Testis (tissue), 3 donors: Measurements from ENCODE around the gene TULP4. TPM values are rescaled to one million over a fixed set of nuclear protein-coding genes. Genes with fewer than 3 reads are reported as not detected.

Experiments used
- DNase-seq: peaks from one replicate; pipeline ENCODE4 v3.0.0-alpha.2; 2019
- H3K27ac ChIP-seq, 2 donors: fragments of 200-600 bp; sonication (generic); one replicate each; pipeline ENCODE4 v1.5.1; 2019
- H3K27me3 ChIP-seq: fragments of 200-600 bp; sonication (generic); one replicate; pipeline ENCODE4 v1.5.1; 2019
- H3K36me3 ChIP-seq: fragments of 200-600 bp; sonication (generic); one replicate; pipeline ENCODE4 v1.5.1; 2017; ENCODE audit warnings: low read depth; ENCODE audit errors: missing control alignments
- H3K4me1 ChIP-seq: fragments of 200-600 bp; sonication (generic); one replicate; pipeline ENCODE4 v1.5.1; 2019
- H3K4me3 ChIP-seq, 2 donors: fragments of 200-600 bp; sonication (generic); one replicate each; pipeline ENCODE4 v1.5.1; 2017 to 2019
- H3K9me3 ChIP-seq: fragments of 200-600 bp; sonication (generic); one replicate; pipeline ENCODE4 v1.5.1; 2017
- CTCF ChIP-seq, 3 experiments: fragments of 450-650 bp in 2 of 3; fragments of 200-600 bp in 1 of 3; sonication (generic) in 1 of 3; IDR thresholded peaks; one replicate each; pipeline ENCODE4 v1.5.1; 2016 to 2019; ENCODE audit warnings: antibody characterized with exemption in 3 of 3, mild to moderate bottlenecking in 2 of 3, moderate library complexity in 1 of 3
- POLR2A ChIP-seq: fragments of 450-650 bp; IDR thresholded peaks from one replicate; pipeline ENCODE4 v1.6.1; 2017; ENCODE audit warnings: antibody characterized with exemption, mild to moderate bottlenecking, moderate library complexity
- WGBS, 2 donors: methylation state at CpG; one replicate each; pipeline ENCODE4 v1.1.5; 2018; 5-methylcytosine and 5-hydroxymethylcytosine counted together
- intact Hi-C: fragments of 100-400 bp; cut with DNase I; formaldehyde crosslinking; loops from one replicate; pipeline ENCODE4 v1.15.1; 2023; ENCODE audit warnings: low total_unique reads
- polyA plus RNA-seq: library from polyadenylated mRNA; stranded (reverse); fragments of 350-450 nt; fragmentation: Illumina TruSeq; extraction: RNeasy Lipid Tissue Mini Kit (QIAGEN cat#74804); gene quantifications from one replicate; pipeline ENCODE4 v1.2.3, GENCODE V29; 2014; ENCODE audit warnings: low read depth, low replicate concordance; ENCODE audit not compliant: insufficient read depth
- total RNA-seq, 2 donors: library from RNA; depleted of rRNA; stranded (reverse); fragments of >200 nt; gene quantifications; one replicate each; pipeline ENCODE4 v1.2.3, GENCODE V29; 2016

Gene TULP4
- total and polyA plus RNA-seq, 3 donors from 2014 or later = 18.0 to 211 (median 116) TPM

GRCh38 chr6:158370805-158371204 lies 58.5 kb downstream of the TULP4 start:
- Histone ChIP-seq H3K4me3 (no peak overlapping the region), H3K27ac (no peak overlapping the region), H3K36me3 (no peaks in the 10 kb centered on the region), H3K27me3 (no peaks in the 10 kb centered on the region), H3K9me3 (no peaks in the 10 kb centered on the region), H3K4me1 (peaks cover 10% of the 10 kb centered on the region)
- no peak for DNase-seq
- WGBS, 2 donors = 52 to 58% methylated on average over 4 of the region's 4 CpGs
- TF ChIP-seq POLR2A (no peak), CTCF (IDR thresholded peaks at IDR 0.05) (no peak)
- intact Hi-C loops = no loop called here

DNA sequence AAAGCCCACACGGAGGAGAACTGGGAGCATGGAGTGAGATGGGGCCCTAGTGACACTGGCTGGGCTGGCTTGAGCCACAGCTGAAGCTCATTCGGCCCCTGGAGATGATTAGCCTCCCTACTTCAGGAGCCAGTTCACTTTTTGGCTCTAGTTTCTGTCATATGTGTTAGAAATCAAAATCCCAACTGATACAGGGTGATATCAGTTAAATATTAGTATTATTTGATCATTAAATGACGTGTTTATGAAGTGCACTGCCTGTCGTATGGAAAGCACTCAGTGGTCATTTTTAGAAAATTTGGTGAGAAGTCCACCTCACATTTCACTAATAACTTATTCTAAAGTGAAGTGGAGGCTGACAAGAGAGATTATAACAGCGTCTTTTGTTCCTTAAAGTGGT lies 59.0 kb downstream of the TULP4 start:
- intact Hi-C loops = no loop called here
- no peak for DNase-seq
- peaks cover 10% of the 10 kb centered on the region for H3K4me1 ChIP-seq
- TF ChIP-seq CTCF (IDR thresholded peaks at IDR 0.05) = no peak
- TF ChIP-seq POLR2A = no peak
- 50 to 65% methylated on average over 5 of the region's 5 CpGs for WGBS, 2 donors
- no peaks in the 10 kb centered on the region for H3K9me3 ChIP-seq
- H3K36me3 ChIP-seq = no peaks in the 10 kb centered on the region
- H3K27ac ChIP-seq = no peak overlapping the region
- H3K27me3 ChIP-seq = no peaks in the 10 kb centered on the region
- no peak overlapping the region for H3K4me3 ChIP-seq

- Histone ChIP-seq H3K4me1 (peaks cover 10% of the 10 kb centered on the region), H3K4me3 (no peak overlapping the region), H3K27me3 (no peaks in the 10 kb centered on the region), H3K36me3 (no peaks in the 10 kb centered on the region), H3K9me3 (no peaks in the 10 kb centered on the region), H3K27ac (no peak overlapping the region)
- 58 to 83% methylated on average over 3 of the region's 3 CpGs for WGBS, 2 donors
- no peak for DNase-seq
- TF ChIP-seq CTCF (IDR thresholded peaks at IDR 0.05) (no peak), POLR2A (no peak)
- intact Hi-C loops = no loop called here
Observed at GRCh38 chr6:158372574-158372973, 60.3 kb downstream of the TULP4 start.

GRCh38 chr6:158373214-158373613 lies 60.9 kb downstream of the TULP4 start:
- Histone ChIP-seq H3K36me3 (no peaks in the 10 kb centered on the region), H3K9me3 (no peaks in the 10 kb centered on the region), H3K4me3 (no peak overlapping the region), H3K27me3 (no peaks in the 10 kb centered on the region), H3K4me1 (peaks cover 10% of the 10 kb centered on the region), H3K27ac (no peak overlapping the region)
- TF ChIP-seq POLR2A (no peak), CTCF (IDR thresholded peaks at IDR 0.05) (no peak)
- WGBS, 2 donors = 87 to 88% methylated on average over 9 of the region's 9 CpGs
- intact Hi-C loops = no loop called here
- no peak for DNase-seq

DNA sequence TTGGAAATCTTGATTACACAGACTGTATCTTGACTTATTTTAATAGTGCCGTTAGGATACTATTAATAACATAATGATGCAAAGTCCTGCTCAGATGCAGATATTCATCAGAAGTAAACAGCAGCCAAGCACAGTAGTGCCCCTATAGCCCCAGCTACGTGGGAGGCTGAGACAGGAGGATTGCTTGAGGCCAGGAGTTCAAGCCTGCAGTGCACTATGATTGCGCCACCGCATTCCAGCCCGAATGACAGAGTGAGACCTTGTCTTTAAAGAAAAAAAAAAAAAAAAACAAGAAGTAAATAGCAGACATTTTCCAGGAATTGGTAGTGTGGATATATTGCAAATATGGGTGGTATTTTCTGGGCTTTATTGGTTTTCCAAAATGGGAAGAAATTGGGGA lies 61.8 kb downstream of the TULP4 start:
- TF ChIP-seq POLR2A (no peak), CTCF (IDR thresholded peaks at IDR 0.05) (no peak)
- no peak overlapping the region for H3K27ac ChIP-seq
- intact Hi-C loops = no loop called here
- H3K4me1 ChIP-seq = peaks cover 10% of the 10 kb centered on the region
- WGBS, 2 donors = 75 to 87% methylated on average over 5 of the region's 5 CpGs
- DNase-seq = no peak
- H3K36me3 ChIP-seq = no peaks in the 10 kb centered on the region
- no peak overlapping the region for H3K4me3 ChIP-seq
- H3K9me3 ChIP-seq = no peaks in the 10 kb centered on the region
- no peaks in the 10 kb centered on the region for H3K27me3 ChIP-seq
